ENCODE measurements around the gene SPRED1.

Gene SPRED1

GRCh38 chr15:38260077-38260476 is 7.4 kb downstream of the SPRED1 start:
- DNase-seq (ENCODE audit: extremely low spot score) = no peak
- POLR2A ChIA-PET = no interaction called here
- CTCF ChIA-PET = interaction anchor here (1.4 to 1.5 kb wide), 2 partner anchors 9 to 19 kb away, joined by 3 to 4 read pairs; no protein-coding TSS in a partner anchor

GRCh38 chr15:38263251-38263650 is 10.6 kb downstream of the SPRED1 start:
- no peak for DNase-seq (ENCODE audit: extremely low spot score)
- TF ChIP-seq, protein P1, sequence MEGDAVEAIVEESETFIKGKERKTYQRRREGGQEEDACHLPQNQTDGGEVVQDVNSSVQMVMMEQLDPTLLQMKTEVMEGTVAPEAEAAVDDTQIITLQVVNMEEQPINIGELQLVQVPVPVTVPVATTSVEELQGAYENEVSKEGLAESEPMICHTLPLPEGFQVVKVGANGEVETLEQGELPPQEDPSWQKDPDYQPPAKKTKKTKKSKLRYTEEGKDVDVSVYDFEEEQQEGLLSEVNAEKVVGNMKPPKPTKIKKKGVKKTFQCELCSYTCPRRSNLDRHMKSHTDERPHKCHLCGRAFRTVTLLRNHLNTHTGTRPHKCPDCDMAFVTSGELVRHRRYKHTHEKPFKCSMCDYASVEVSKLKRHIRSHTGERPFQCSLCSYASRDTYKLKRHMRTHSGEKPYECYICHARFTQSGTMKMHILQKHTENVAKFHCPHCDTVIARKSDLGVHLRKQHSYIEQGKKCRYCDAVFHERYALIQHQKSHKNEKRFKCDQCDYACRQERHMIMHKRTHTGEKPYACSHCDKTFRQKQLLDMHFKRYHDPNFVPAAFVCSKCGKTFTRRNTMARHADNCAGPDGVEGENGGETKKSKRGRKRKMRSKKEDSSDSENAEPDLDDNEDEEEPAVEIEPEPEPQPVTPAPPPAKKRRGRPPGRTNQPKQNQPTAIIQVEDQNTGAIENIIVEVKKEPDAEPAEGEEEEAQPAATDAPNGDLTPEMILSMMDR (IDR thresholded peaks at IDR 0.05; ENCODE audit: control extremely low read depth, extremely low read depth, low read depth, missing control alignments) = no peak
- POLR2A ChIA-PET = no interaction called here
- CTCF ChIA-PET = interaction anchor here (1.4 kb wide), 1 partner anchor 18 kb away, joined by 3 read pairs; no protein-coding TSS in a partner anchor

More at GRCh38 chr15:38260077-38260476, 7.4 kb downstream of the SPRED1 start:
- TF ChIP-seq, protein P1 (IDR thresholded peaks at IDR 0.05; ENCODE audit: control extremely low read depth, extremely low read depth, low read depth, missing control alignments) = no peak

DNA sequence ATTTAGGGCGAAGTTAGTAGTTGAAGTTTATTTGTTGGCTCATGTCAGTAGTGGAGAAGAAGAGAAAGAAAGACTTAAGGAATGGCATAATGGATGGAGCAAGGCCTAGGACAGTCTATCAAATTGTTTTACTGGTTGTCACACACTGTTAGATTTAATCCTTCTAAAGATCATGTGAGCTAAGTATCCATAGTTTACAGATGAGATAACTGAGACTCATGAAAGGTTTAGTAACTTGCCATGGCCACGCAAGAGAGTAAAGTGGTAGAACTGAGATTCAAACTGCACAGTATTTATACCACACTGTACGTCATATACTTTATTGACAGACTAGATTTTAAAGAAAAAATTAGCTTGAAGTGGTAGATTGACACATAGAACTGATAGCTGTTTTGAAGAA is 11.4 kb downstream of the SPRED1 start:
- DNase-seq (ENCODE audit: extremely low spot score) = no peak
- POLR2A ChIA-PET = no interaction called here
- TF ChIP-seq, protein P1 (IDR thresholded peaks at IDR 0.05; ENCODE audit: control extremely low read depth, extremely low read depth, low read depth, missing control alignments) = no peak
- CTCF ChIA-PET = interaction anchor here (1.0 to 1.4 kb wide), 3 partner anchors 9 to 22 kb away, joined by 3 read pairs; no protein-coding TSS in a partner anchor

- CTCF ChIA-PET = interaction anchor here (0.9 to 3.0 kb wide), 3 partner anchors 15 to 174 kb away, joined by 3 to 12 read pairs (median 3); partner anchors contain the start of gene SPRED1
- DNase-seq (ENCODE audit: extremely low spot score) = no peak
- POLR2A ChIA-PET = no interaction called here
- TF ChIP-seq, protein P1 (IDR thresholded peaks at IDR 0.05; ENCODE audit: control extremely low read depth, extremely low read depth, low read depth, missing control alignments) = no peak
Observed at GRCh38 chr15:38266247-38266986, 13.8 kb downstream of the SPRED1 start.

GRCh38 chr15:38267421-38268022 is 14.9 kb downstream of the SPRED1 start:
- ChIA-PET CTCF (interaction anchor here (0.9 to 3.0 kb wide), 3 partner anchors 14 to 172 kb away, joined by 3 to 12 read pairs (median 3); partner anchors contain the start of gene SPRED1), POLR2A (no interaction called here)
- TF ChIP-seq, protein P1 (IDR thresholded peaks at IDR 0.05; ENCODE audit: control extremely low read depth, extremely low read depth, low read depth, missing control alignments) = no peak
- DNase-seq (ENCODE audit: extremely low spot score) = no peak

DNA sequence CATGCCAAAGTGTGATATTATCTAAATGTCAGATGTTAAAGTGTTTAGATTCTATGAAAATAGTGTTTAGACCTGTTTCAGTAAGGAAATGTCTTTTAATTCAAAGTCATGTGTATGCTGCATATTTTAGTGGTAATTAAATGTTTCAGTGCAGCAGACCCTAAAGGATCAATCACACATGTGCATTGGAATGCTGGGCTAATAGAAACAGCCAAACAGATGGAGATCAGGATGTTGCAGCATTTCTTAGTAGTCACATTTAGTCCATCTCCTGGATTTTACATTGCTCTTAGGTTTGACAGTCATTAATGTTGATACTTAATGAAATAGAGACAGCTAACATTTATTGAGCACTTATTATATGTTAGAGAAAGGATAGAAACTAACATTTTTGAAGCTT is 18.5 kb downstream of the SPRED1 start:
- no peak for DNase-seq (ENCODE audit: extremely low spot score)
- POLR2A ChIA-PET = no interaction called here
- CTCF ChIA-PET = no interaction called here
- TF ChIP-seq, protein P1 (IDR thresholded peaks at IDR 0.05; ENCODE audit: control extremely low read depth, extremely low read depth, low read depth, missing control alignments) = no peak

Measured in GM10248 (cell line).